HG03066 (cell line): ENCODE results near the gene CREB3.

Source experiments
- ATAC-seq: cut with Tn5 transposase; IDR thresholded peaks from one replicate; pipeline ENCODE4 v1.9.1; 2021; ENCODE audit warnings: low read depth; ENCODE audit not compliant: unreplicated experiment

Gene CREB3, protein sequence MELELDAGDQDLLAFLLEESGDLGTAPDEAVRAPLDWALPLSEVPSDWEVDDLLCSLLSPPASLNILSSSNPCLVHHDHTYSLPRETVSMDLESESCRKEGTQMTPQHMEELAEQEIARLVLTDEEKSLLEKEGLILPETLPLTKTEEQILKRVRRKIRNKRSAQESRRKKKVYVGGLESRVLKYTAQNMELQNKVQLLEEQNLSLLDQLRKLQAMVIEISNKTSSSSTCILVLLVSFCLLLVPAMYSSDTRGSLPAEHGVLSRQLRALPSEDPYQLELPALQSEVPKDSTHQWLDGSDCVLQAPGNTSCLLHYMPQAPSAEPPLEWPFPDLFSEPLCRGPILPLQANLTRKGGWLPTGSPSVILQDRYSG

DNA sequence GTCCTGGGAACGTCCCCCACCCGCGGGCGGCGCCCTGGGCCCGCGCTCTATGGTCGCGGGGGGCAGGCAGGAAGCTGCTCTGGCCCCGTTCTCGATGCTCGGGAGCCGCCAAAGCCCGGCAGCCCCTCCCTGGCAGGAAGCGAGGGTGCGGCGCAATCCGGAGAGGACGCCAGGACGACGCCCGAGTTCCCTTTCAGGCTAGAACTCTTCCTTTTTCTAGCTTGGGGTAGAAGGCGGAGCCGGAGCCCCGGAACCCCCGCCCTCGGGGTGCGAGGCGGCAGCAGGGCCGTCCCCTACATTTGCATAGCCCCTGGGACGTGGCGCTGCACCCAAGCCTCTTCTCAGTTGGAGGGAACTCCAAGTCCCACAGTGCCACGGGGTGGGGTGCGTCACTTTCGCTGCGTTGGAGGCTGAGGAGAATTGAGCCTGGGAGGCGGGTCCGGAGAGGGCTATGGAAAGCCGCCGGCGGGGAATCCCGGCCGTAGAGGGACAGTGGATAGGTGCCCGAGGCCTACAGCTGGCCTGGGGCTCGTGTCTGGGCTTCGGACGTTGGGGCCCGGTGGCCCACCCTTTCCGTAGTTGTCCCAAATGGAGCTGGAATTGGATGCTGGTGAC lies at the start of gene CREB3, which contains the start of gene TLN1:
CREB3 (plus strand) TSS at position 482 of the 615 bp plus-strand sequence; CDS start at position 589, 107 bp downstream.
TLN1 (minus strand) TSS at position 11 of the 615 bp plus-strand sequence. CDS start 6,501 bp downstream, outside the sequence.
- ATAC-seq, result peak; percentile 74

DNA sequence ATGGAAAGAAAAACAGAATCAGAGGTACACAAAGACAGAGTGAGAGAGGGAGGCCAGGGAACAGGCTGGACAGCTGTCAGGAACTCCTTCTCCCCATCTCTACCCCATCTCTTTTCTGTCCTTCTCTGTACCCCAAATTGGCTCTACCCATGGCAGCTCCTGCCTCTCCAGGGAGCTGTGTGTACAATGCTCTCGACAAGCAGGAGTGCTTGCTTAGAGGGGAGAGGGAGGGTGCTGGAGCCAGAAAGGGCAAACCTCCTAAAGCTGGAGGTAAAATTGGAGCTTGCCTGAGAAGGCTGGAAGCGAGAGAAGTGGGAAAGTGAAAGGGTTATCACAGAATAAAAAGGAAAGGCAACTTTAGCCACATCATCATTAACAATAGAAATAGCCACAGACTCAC lies 49.1 kb upstream of the CREB3 start:
- ATAC-seq, result no peak

DNA sequence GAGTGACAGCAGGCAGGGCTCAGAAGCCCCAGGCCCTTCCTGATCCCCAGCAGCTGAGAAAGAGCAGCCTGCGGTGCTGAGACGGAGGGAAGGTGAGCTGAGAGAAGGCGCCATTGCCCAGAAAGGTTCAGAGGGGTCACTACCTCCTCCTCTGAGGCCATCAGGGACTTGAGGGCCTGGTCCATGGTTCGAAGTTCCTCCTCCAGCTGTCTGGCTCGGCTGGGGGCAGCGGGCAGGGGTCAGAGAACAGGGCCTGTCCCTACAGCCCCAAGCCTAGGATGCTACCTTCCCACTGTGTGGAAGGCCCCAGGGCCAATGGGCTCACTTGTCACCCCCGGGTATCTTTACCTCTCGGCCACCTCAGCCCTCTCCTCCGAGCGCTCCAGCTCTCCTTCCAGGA lies 47.5 kb upstream of the CREB3 start:
- no peak for ATAC-seq

DNA sequence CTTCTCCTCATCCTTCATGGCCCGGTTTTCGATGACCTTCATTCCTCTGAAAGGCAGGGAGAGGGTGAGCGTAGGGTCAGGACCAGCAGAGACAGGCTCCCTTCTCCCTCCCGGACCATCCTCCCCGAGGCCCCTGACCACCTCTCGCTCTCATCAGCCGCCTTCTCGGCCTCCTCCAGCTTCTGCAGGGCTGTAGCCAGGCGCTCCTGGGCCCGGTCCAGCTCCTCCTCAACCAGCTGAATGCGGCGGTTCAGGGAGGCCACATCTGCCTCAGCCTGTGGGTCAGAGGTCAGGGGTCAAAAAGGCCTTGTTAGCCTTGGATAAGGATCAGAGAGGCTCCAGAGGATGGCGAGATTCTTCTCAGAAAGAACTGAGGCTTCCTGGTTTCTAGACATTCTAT lies 47.0 kb upstream of the CREB3 start:
- no peak for ATAC-seq

DNA sequence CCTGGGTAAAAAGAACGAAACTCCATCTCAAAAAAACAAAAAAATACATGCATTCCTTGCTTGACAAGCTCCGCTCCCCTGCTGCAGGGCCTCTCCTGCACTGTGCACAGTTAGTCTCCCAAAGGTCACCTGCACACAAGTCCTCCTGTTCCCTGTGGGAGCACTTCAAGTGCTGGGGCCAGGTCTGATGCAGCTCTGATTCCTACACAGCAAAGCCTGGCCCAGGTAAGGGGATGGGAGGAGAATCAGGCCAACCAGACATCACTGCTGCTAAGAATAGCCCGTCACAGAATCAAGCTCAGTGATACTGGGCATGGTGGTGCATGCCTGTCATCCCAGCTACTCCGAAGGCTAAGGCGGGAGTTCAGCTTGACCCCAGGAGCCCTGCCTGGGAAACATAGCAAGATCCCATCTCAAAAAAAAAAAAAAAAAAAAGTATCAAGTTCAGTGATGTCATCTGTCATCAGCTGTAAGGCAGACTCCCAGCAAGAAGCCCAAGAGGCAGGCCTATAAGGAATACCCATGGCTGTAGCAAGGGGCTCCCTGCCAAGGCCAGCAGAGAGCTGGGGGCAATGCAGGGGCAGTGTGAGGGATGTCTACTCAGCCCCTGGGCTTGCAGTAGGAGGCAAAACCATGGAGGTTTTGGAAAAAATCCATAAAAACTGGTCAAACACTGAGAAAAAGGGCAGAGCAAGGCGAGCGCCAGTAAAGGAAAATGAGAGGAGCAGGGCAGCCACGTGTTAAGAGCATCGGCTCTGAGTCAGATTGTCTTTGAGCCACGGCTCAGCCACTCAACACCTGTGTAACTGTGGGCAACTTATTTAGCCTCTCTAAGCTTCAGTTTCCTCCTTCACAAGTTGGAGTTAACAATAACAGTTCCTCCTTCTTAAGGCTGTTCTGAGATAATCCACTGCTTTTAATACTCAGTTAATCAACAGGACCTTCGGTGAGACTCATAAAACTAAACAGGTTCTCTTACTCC lies 46.0 kb upstream of the CREB3 start:
- ATAC-seq, result no peak

DNA sequence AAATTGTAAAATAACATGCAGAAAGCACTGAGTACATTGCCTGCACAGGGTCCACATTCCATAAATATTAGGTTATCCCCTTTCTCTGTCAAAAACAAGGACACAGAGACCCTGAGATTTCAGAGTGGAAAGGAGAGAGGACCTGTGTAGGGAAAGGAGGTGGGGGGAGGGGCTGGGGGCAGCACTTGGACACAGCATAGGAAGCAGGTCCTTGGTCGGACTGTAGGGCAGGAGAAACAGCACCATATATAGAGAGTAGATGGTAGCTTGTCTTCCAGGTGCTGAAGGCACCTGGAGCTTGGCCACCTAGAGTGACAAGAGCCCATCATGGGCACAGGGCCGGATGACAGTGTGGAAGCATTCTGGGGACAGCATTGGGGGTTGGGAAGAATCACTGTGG lies 45.2 kb upstream of the CREB3 start:
- ATAC-seq, result no peak

DNA sequence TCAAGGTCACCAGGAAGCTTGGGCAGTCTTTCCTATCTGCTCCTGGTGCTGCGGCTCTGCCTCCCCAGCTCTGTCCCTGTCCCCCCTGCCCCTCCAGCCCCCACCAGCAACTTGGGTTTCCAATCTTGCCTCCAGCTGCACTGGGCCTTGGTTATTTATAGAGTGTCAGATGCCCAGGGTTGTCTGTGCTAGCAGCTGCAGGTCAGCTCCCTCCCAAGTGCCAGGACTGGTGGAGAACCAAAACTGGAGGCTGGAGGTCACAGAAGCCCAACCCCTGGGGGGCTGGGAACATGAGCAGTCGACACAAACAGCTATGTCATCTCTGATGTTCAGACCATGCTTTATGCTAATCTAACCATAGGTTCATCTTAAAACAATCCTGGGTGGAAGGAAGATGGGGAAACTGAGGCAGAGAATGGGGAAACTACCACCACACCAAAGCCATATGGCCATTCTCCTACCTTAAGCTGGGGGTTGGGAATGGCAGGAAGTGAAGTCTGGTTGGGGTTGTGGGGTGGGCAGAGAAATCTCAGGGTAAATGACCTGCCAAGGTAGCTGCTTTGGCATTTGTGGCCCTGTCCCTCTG lies 44.4 kb upstream of the CREB3 start:
- ATAC-seq, result no peak

DNA sequence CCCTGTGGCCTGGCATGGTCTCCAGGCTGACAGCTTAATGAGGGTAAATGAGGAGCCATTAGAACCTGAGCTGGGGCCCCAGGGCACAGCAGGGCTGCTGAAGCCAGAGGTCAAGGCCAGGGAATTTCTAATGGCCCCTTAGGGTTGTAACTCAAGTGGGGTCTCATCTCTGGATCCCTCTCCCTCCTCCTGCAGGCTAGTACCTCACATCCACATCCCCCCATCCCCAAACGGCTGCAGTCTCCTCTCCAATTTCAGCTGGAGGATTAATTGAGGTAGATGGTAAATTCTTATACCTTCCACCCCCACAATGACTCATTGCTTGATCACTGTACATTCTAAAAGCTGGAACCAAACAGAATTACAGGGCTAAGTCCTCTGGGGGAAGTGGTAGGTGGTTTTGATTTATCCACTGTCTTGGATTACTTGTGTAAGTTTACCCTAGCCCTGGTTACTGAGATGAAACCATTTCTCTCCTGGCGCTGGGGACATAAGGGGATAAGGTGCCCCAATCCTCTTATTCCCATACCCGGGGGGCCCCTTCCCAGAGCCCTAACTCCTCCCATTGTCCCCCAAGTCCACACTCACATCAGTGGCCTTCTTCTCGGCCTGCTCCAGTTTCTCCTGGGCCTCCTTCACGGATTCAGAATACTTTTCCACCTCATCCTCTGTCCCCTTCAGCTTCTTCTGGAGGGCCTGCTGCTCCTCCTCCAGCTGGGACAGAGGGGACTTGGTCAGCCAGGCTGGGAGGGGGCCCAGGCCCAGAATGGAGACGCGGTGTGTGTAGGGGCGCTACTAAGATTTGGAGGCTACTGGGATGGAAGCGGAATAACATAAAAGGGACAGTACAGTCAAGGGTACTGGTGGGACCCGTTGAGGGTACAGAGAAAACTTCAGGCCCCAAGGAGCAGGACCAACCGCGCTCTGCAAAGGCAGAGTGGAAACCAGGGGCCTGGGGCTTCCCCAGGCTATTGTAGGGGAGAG lies 43.6 kb upstream of the CREB3 start:
- no peak for ATAC-seq

DNA sequence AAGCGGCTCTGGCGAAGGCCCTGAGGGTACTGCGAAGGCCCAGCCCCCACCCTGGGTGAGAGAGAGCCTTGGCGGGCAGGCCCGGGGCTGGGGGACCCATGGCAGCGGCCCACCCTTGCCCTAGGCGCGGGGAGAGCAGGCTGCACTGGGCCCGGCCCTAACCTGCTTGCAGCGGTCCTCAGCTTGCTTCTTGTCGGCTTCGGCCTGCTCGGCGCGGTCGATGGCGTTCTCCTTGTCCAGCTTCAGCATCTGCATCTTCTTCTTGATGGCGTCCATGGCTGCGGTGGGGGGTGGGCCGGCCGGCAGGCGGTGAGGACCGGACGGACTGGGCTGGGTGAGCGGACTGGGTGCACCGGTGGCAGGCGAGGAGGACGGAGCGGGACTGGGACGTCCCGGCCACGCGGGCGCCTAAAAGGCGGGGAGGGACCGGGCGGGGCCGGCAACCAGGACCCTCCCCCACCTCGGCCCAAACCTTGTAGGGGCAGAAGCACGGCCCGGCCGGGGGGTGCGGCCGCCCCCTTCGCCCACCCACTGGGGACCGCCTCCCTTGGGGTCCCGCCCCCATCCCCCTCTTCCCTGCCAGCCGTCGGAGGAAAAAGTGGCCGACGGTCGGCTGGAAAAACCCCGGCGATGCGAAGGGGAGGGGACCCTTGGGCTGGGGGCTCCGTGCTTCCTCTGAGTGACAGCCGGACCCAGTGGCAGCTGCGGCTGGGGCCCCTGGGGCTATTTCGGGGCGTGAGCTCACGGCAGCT lies 42.7 kb upstream of the CREB3 start, which contains the start of gene TPM2:
TPM2 (minus strand) TSS at position 384 of the 752 bp plus-strand sequence; CDS start at position 276, 108 bp downstream.
- no peak for ATAC-seq

DNA sequence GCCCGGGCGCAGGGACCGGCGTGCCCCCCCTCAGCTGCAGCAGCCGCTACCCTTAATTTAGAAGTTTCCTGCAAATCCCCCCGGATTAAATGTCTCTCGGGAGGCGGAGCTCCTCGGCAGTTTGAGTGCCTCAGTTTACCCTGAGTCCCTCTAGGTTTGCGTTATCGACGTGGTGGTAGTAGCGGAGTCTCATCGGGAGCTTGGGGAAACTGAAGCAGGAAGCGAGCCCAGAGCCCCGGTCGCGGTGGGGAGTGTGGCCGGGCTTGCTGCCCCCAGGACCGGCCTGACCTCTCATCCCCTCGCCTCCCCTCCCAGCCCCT lies 42.2 kb upstream of the CREB3 start:
- no peak for ATAC-seq

DNA sequence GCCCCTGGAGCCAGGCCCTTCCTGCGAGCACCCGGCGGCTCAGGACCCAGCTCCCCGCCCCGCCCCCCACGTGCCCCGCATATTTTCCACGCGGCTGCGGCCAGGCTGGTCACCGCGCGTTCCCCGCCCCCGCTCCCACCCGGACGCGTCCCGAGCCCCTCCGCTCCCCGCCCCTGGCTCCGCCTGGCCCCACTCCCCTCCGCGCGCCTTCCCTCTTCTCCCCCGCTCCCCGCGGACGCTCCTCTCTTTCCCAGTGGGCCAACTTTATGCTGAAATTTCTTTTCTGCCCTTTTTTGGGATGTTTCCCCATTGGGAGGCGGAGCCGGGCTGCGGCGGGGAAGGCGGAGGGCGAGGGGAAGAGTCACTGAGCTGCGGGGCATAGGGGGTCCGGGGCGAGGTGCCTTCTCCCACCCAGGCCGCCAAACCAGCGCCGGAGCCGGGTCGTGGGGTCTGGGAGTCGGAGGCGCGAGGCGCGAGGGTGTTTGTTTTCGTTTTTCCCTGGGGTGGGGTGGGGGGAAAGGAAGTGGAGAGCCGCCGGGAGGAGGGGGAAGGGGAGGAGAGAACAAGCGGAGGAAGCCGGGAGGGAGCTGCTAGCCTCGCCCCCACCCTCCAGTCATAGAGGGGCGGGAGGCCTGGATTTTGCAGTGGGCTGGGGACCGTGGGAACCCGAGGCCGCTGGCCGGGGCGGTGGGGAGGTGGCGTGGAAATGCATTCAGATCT lies 41.7 kb upstream of the CREB3 start:
- no peak for ATAC-seq

DNA sequence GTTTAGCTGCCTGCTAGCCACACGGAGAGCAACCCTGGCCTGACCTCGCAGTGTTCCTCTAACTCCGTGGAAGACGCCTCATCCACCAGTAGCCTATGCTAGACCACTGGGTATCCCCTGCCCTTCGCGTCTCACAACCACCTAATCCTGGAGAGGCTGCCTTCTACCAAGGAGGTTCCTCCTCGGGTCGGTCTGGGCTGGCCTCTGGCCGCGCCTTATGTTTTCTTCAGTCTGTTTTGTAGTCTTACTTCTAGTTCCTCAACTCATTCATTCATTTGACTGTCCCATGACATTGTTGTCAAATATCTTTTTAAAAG lies 41.2 kb upstream of the CREB3 start:
- no peak for ATAC-seq

DNA sequence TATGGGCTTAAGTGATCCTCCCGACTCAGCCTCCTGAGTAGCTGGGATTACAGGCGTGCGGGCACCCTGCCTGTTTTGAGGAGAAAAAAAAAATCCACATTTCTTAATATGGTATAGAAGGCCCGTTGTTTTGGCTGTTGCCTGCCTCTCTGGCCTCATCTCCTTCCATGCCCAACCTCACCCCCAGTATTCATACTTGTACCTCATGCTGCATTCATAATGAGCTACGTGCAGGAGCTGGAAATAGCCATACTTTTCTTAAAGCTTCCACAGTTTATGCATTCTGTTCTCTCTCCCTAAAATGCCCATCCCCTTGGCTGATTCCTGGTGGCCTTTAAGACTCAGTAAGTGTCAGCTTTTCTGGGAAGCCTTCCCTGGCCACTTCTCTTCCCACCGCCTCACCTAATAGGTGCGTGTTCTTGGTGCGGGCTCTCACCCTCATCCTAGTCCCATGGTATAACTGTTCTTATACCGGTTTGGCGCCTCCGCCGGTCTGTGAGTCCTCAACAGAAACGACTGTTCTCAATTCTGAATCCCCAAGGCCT lies 40.6 kb upstream of the CREB3 start:
- ATAC-seq, result no peak

DNA sequence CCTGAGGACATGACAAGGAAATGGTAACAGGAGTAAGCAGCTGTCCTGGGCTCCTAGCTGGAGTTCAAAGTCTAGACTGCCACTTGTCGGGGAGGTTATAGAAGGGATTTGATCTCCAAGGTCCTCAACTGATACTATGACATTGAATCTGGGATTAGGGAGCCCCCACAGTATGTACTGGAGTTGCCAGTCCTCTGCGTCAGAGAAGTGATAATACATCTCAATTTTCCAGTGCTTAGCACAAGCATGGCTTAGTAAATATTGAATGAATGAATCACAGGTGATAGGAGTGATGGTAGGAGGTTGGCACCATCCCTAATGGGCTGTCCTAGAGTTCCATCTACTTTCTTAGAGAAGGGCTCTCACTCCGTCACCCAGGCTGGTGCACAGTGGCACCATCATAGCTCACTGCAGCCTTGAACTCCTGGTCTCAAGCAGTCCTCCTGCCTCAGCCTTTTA lies 36.5 kb upstream of the CREB3 start:
- no peak for ATAC-seq

DNA sequence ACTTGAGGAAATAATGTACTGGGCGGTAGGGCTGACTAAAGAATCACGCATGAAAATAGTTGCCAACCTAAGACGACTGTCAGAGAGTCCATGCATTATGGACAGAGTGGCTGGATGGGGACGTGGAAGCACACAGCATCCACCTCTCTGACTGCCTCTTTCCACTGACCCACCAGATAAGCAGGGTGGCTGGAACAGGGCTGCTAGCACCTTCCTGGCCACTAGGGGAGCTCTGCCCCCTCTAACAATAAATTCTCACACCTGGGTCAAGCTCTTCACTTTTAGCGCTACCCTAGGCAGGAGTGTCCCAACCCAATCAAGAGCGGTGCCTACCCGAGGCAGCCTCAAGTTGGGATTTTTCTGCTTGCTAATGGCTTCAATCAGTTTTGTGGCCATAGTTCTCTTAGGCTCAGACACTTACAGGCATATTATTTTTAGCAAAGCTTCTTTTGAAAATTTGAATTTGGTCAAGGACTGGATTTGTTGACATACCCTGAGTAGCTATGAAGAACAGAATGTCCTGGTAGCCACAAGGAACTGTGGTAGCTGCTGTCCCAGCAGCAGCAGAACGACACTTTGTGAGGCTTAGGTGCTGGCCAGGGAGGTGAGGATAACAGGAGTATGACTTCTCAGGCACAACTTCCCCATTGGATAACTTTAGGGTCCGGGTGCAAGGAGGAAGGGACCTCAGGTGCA lies 35.8 kb upstream of the CREB3 start:
- no peak for ATAC-seq

DNA sequence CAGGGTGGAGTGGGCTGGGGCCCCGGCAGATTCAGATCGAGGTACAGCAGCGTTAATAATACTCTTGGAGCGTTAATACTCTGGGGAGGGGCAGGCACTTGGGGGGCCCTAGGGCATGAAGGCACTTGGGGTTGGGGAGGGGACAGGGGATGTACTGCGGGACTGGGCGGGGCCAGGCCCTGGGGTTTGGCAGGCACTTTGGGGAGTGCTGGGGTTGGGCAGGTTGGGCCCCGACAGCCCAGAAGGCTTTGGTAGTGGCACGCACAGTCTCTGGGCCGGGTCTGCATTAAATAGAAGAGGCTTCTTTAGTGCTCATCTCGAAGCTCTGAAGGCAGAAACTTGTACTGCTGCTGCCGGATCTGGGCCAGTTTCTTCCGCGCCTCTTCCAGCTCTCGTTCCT lies 35.0 kb upstream of the CREB3 start:
- no peak for ATAC-seq

DNA sequence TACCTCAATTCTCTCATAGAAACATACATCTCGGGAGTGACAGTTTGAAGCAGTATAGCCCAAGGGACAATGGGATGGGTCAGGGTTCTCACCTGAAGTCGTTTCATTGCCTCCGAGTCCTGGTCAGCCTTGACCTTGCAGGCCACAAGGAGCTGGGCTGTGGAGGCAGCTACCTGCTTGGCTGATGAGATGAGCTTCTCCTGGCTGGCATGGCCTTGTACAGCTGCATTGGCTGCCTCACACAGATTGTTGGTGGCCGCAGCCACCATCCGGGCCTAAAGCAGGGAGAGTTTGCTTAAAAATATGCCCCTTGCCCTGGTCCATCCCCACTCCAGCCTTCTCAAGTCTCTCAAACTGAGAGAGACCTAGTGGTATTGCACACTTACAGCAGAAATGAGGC lies 34.2 kb upstream of the CREB3 start:
- ATAC-seq, result no peak
